Measurements from ENCODE around the gene THYN1. TPM values are rescaled to one million over a fixed set of nuclear protein-coding genes. Genes with fewer than 3 reads are reported as not detected.

Gene THYN1
- total RNA-seq, 4 donors from 2014 or later, result 16.1 to 39.3 (median 33.2) TPM

GRCh38 chr11:134278356-134278755, 25.2 kb upstream of the THYN1 start:
- H3K27me3 ChIP-seq, result peaks cover 84% of the 10 kb centered on the region
- H3K27ac ChIP-seq, result no peak overlapping the region
- peaks cover 5 to 19% (median 15%) of the 10 kb centered on the region in 4 donors for H3K4me1 ChIP-seq
- H3K4me3 ChIP-seq, result no peak overlapping the region
- TF ChIP-seq POLR2A (IDR thresholded peaks at IDR 0.05) (no peak), EP300 (IDR thresholded peaks at IDR 0.05; ENCODE audit: low read depth) (no peak), POLR2AphosphoS5 (IDR thresholded peaks at IDR 0.05) (no peak), CTCF (IDR thresholded peaks at IDR 0.05) (no peak)
- intact Hi-C loops (cut with DNase I; ENCODE audit: low total_unique reads), result no loop called here
- DNase-seq, result no peak
- no peaks in the 10 kb centered on the region for H3K9me3 ChIP-seq
- no peaks in the 10 kb centered on the region for H3K36me3 ChIP-seq
- in situ Hi-C loops (cut with MboI; ENCODE audit: low pct_ligation_motif_present in 1 of 4, low pct_unique_long_range_greater_than_20kb in 1 of 4, low sequenced_read_pairs in 3 of 4), result no loop called here
- WGBS, 2 donors (ENCODE audit: low coverage in 1 of 2), result 96 to 100% methylated on average over 1 to 4 of the region's 4 CpGs

GRCh38 chr11:134277183-134278001, 24.2 kb upstream of the THYN1 start:
- H3K9me3 ChIP-seq, result no peaks in the 10 kb centered on the region
- H3K27me3 ChIP-seq, result peaks cover 89% of the 10 kb centered on the region
- TF ChIP-seq EP300 (IDR thresholded peaks at IDR 0.05; ENCODE audit: low read depth), result no peak
- no peak for TF ChIP-seq POLR2A (IDR thresholded peaks at IDR 0.05)
- TF ChIP-seq POLR2AphosphoS5 (IDR thresholded peaks at IDR 0.05), result no peak
- TF ChIP-seq CTCF (IDR thresholded peaks at IDR 0.05), result no peak
- no peak overlapping the region for H3K27ac ChIP-seq
- H3K36me3 ChIP-seq, result no peaks in the 10 kb centered on the region
- intact Hi-C loops (cut with DNase I; ENCODE audit: low total_unique reads), result no loop called here
- DNase-seq, result no peak
- peak overlapping the region in 1 of 4 donors; percentile 45 for H3K4me3 ChIP-seq
- H3K4me1 ChIP-seq, result peaks cover 5 to 19% (median 15%) of the 10 kb centered on the region in 4 donors
- in situ Hi-C loops (cut with MboI; ENCODE audit: low pct_ligation_motif_present in 1 of 4, low pct_unique_long_range_greater_than_20kb in 1 of 4, low sequenced_read_pairs in 3 of 4), result no loop called here
- 27 to 35% methylated on average over 3 to 36 of the region's 36 CpGs for WGBS, 2 donors (ENCODE audit: low coverage in 1 of 2)

- Histone ChIP-seq H3K4me3 (peak overlapping the region in 3 of 4 donors; percentile 2 to 45 (median 25)), H3K36me3 (no peaks in the 10 kb centered on the region)
- WGBS, 2 donors (ENCODE audit: low coverage in 1 of 2), result 8% methylated on average over 9 of the region's 88 CpGs; no CpG with 5 or more reads in 1 of the 2 donors
Observed at GRCh38 chr11:134276396-134277182, 23.4 kb upstream of the THYN1 start.

More at GRCh38 chr11:134276396-134277182, 23.4 kb upstream of the THYN1 start:
- Histone ChIP-seq H3K9me3 (no peaks in the 10 kb centered on the region), H3K4me1 (peaks cover 5 to 19% (median 15%) of the 10 kb centered on the region in 4 donors), H3K27ac (no peak overlapping the region), H3K27me3 (peaks cover 96% of the 10 kb centered on the region)
- no peak for DNase-seq
- intact Hi-C loops (cut with DNase I; ENCODE audit: low total_unique reads) (no loop called here), in situ Hi-C loops (cut with MboI; ENCODE audit: low pct_ligation_motif_present in 1 of 4, low pct_unique_long_range_greater_than_20kb in 1 of 4, low sequenced_read_pairs in 3 of 4) (no loop called here)
- TF ChIP-seq POLR2AphosphoS5 (IDR thresholded peaks at IDR 0.05) (no peak), EP300 (IDR thresholded peaks at IDR 0.05; ENCODE audit: low read depth) (no peak), POLR2A (IDR thresholded peaks at IDR 0.05) (no peak), CTCF (IDR thresholded peaks at IDR 0.05) (no peak)

Data from transverse colon (tissue), 4 donors.